Urinary bladder (tissue), 4 donors: Measurements from ENCODE around the gene ZNF148. TPM values are rescaled to one million over a fixed set of nuclear protein-coding genes. Genes with fewer than 3 reads are reported as not detected.

Experiments
- DNase-seq: peaks from one replicate; pipeline ENCODE4 v3.0.0-alpha.2; 2015; ENCODE audit errors: extremely low spot score
- H3K27ac ChIP-seq: one replicate; pipeline ENCODE4 v1.5.1; 2013; ENCODE audit warnings: low read depth, mild to moderate bottlenecking, moderate library complexity
- H3K36me3 ChIP-seq: one replicate; pipeline ENCODE4 v1.6.1; 2013; ENCODE audit warnings: mild to moderate bottlenecking, moderate library complexity; ENCODE audit not compliant: insufficient read depth
- H3K4me1 ChIP-seq: one replicate; pipeline ENCODE4 v1.6.1; 2013; ENCODE audit warnings: mild to moderate bottlenecking, moderate library complexity; ENCODE audit not compliant: insufficient read depth
- H3K4me3 ChIP-seq: one replicate; pipeline ENCODE4 v1.5.1; 2013; ENCODE audit warnings: low read depth, low read length
- WGBS: extraction: QIAGEN DNeasy Blood & Tissue Kit; methylation state at CpG from one replicate; pipeline ENCODE4 v1.1.7; 2013; 5-methylcytosine and 5-hydroxymethylcytosine counted together
- polyA plus RNA-seq: library from polyadenylated mRNA; stranded (reverse); fragments of 200-250 nt; gene quantifications from one replicate; pipeline ENCODE4 v1.2.3, GENCODE V29; 2013
- total RNA-seq: library from RNA; depleted of rRNA; stranded (reverse); fragments of >200 nt; gene quantifications from one replicate; pipeline ENCODE4 v1.2.3, GENCODE V29; 2014
- donor health status: healthy with polysubstance abuse.
- donor health status: healthy.

The ZNF148 gene
- total and polyA plus RNA-seq, 2 donors, result 12.1 to 62.7 TPM

GRCh38 chr3:125267460-125267859 lies 107.7 kb downstream of the ZNF148 start:
- H3K36me3 ChIP-seq, result no peaks in the 10 kb centered on the region
- H3K27ac ChIP-seq, result no peak overlapping the region
- no peak overlapping the region for H3K4me3 ChIP-seq
- no peaks in the 10 kb centered on the region for H3K4me1 ChIP-seq
- WGBS, result 87% methylated on average over 1 of the region's 1 CpG
- DNase-seq, result no peak

GRCh38 chr3:125266971-125267370 lies 108.2 kb downstream of the ZNF148 start:
- 74% methylated on average over 3 of the region's 3 CpGs for WGBS
- Histone ChIP-seq H3K27ac (no peak overlapping the region), H3K4me3 (no peak overlapping the region), H3K36me3 (no peaks in the 10 kb centered on the region), H3K4me1 (no peaks in the 10 kb centered on the region)
- DNase-seq, result no peak

DNA sequence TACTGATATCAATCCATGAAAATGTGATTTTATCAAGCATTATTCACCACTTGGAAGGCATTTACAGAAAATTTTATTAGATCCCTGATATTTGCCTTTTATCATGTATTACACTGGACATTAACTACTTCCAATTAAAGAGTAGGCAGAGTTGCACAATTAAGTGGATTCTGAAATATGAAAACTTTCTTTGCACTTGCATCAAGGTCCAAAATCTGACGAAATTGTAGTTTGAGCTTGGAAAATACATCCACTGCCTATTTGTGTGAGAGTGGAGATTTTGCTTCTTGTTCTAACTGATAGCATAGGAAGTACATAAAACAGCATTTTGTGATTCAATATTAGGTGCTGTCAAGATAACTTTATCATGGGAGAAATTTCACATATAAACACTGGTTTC lies 113.0 kb downstream of the ZNF148 start:
- WGBS, result 68% methylated on average over 1 of the region's 1 CpG
- H3K27ac ChIP-seq, result no peak overlapping the region
- H3K4me1 ChIP-seq, result no peaks in the 10 kb centered on the region
- no peak for DNase-seq
- no peaks in the 10 kb centered on the region for H3K36me3 ChIP-seq
- H3K4me3 ChIP-seq, result no peak overlapping the region

GRCh38 chr3:125261031-125261430 lies 114.1 kb downstream of the ZNF148 start:
- DNase-seq, result no peak
- Histone ChIP-seq H3K4me1 (no peaks in the 10 kb centered on the region), H3K36me3 (no peaks in the 10 kb centered on the region), H3K27ac (no peak overlapping the region), H3K4me3 (no peak overlapping the region)
- WGBS, result 85% methylated on average over 1 of the region's 1 CpG

GRCh38 chr3:125260158-125260557 lies 115.0 kb downstream of the ZNF148 start:
- H3K4me1 ChIP-seq, result no peaks in the 10 kb centered on the region
- H3K27ac ChIP-seq, result no peak overlapping the region
- no peaks in the 10 kb centered on the region for H3K36me3 ChIP-seq
- WGBS, result 98% methylated on average over 2 of the region's 2 CpGs
- no peak for DNase-seq
- no peak overlapping the region for H3K4me3 ChIP-seq

DNA sequence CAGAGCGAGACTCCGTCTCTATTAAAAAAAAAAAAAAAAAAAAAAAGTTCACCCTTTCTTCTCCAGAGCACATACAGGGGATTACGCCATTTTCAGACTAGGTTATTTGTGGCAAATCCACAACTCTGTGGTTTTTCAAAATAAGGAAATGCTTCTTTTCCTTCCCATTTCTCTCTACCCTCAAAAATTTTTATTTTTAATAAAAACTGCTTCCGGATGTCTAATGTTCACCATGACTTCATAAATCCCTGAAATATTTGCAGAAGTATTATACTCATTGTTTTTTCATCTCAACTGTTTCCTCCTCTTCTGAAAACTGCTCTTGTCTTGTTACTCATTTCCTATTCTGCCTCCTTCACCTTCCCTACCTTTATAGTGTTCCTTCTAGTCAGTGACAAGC lies 117.6 kb downstream of the ZNF148 start:
- no peak overlapping the region for H3K27ac ChIP-seq
- no peak overlapping the region for H3K4me3 ChIP-seq
- 93% methylated on average over 4 of the region's 4 CpGs for WGBS
- no peaks in the 10 kb centered on the region for H3K36me3 ChIP-seq
- H3K4me1 ChIP-seq, result no peaks in the 10 kb centered on the region
- DNase-seq, result no peak

GRCh38 chr3:125256675-125257074 lies 118.5 kb downstream of the ZNF148 start:
- DNase-seq, result no peak
- Histone ChIP-seq H3K4me3 (no peak overlapping the region), H3K27ac (no peak overlapping the region), H3K36me3 (no peaks in the 10 kb centered on the region), H3K4me1 (no peaks in the 10 kb centered on the region)

GRCh38 chr3:125250973-125251372 lies 124.2 kb downstream of the ZNF148 start:
- Histone ChIP-seq H3K36me3 (peaks cover 2% of the 10 kb centered on the region), H3K27ac (no peak overlapping the region), H3K4me1 (no peaks in the 10 kb centered on the region), H3K4me3 (no peak overlapping the region)
- WGBS, result 95% methylated on average over 2 of the region's 2 CpGs
- no peak for DNase-seq

GRCh38 chr3:125246237-125246636 lies 128.9 kb downstream of the ZNF148 start:
- peaks cover 2% of the 10 kb centered on the region for H3K36me3 ChIP-seq
- WGBS, result 97% methylated on average over 1 of the region's 1 CpG
- no peaks in the 10 kb centered on the region for H3K4me1 ChIP-seq
- no peak overlapping the region for H3K27ac ChIP-seq
- DNase-seq, result no peak
- no peak overlapping the region for H3K4me3 ChIP-seq

- no peaks in the 10 kb centered on the region for H3K4me1 ChIP-seq
- H3K27ac ChIP-seq, result no peak overlapping the region
- peaks cover 2% of the 10 kb centered on the region for H3K36me3 ChIP-seq
- no peak for DNase-seq
- no peak overlapping the region for H3K4me3 ChIP-seq
Observed at GRCh38 chr3:125245521-125245920, 129.6 kb downstream of the ZNF148 start.

DNA sequence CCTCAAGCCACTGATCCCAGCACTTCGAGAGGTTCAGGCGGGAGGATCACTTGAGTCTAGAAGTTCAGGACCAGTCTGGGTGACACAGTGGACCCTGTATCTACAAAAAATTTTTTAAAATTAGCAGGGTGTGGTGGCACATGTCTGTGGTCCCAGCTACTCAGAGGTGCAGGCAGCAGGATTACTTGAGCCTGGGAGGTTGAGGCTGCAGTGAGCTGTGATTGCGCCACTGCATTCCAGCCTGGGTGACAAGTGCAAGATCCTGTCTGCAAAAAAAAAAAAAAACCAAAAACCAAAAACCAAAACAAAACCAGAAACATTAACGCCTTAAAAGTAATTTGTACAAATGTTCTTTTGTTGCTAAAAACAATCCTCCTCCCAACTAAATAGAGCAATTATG lies 134.6 kb downstream of the ZNF148 start:
- 70% methylated on average over 4 of the region's 4 CpGs for WGBS
- H3K36me3 ChIP-seq, result no peaks in the 10 kb centered on the region
- no peak for DNase-seq
- no peak overlapping the region for H3K4me3 ChIP-seq
- H3K4me1 ChIP-seq, result no peaks in the 10 kb centered on the region
- no peak overlapping the region for H3K27ac ChIP-seq

- DNase-seq, result no peak
- no peaks in the 10 kb centered on the region for H3K36me3 ChIP-seq
- no peak overlapping the region for H3K4me3 ChIP-seq
- WGBS, result 72% methylated on average over 3 of the region's 3 CpGs
- no peak overlapping the region for H3K27ac ChIP-seq
- no peaks in the 10 kb centered on the region for H3K4me1 ChIP-seq
Observed at GRCh38 chr3:125239266-125239665, 135.9 kb downstream of the ZNF148 start.

GRCh38 chr3:125238759-125239158 lies 136.4 kb downstream of the ZNF148 start:
- Histone ChIP-seq H3K27ac (no peak overlapping the region), H3K36me3 (no peaks in the 10 kb centered on the region), H3K4me3 (no peak overlapping the region), H3K4me1 (no peaks in the 10 kb centered on the region)
- WGBS, result 94% methylated on average over 3 of the region's 3 CpGs
- DNase-seq, result no peak

DNA sequence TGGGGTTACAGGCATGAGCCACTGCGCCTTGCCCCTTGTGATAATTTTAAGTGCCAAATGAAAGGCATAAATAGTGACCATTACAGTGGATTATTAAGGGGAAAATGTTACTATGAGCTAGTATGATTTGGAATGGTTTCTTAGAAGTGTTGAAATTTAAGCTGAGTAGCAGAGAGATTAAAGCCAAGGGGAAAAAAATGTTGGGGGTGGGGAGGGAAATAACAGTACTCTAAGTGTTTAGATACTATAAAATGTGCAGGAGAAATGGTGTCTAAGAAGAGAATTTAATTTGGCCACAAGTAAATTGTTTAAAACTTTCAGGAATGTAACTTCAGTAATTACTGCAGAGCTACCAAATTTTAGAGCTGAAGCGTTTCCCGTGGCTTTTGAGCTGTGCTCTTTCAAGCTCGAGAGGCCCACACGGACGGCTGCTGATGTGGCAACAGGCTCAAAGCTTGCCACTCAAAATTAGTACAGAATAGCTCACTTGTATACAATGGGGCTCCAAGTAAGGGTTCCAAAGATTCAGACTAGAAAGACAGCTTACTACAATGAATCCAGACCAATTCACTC lies 138.7 kb downstream of the ZNF148 start:
- 76% methylated on average over 6 of the region's 6 CpGs for WGBS
- Histone ChIP-seq H3K27ac (no peak overlapping the region), H3K4me3 (no peak overlapping the region), H3K36me3 (peaks cover 2% of the 10 kb centered on the region), H3K4me1 (no peaks in the 10 kb centered on the region)
- DNase-seq, result no peak

DNA sequence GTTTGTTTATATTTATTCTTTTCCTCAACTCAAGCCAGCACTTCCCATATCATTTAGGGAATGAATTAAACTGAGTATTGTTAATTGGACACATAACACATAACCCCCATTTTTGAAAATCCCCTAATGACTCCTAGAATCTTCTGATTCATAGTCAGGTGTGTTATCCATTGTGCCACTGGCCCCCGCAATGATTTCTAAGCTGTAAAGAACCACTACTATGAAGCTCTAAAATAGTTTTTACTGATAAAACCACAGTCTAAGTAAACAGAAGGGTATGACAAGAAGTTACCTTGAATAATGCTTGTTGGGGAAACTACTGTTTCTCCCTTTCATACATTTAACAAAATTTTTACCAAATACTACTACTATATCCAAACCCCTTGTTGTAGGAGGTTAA lies 140.3 kb downstream of the ZNF148 start:
- H3K27ac ChIP-seq, result no peak overlapping the region
- H3K36me3 ChIP-seq, result peaks cover 2% of the 10 kb centered on the region
- no peak for DNase-seq
- no peaks in the 10 kb centered on the region for H3K4me1 ChIP-seq
- H3K4me3 ChIP-seq, result no peak overlapping the region
- WGBS, result 92% methylated on average over 1 of the region's 1 CpG
